Measurements from ENCODE around the gene MTUS2. TPM values are rescaled to one million over a fixed set of nuclear protein-coding genes. Genes with fewer than 3 reads are reported as not detected.

MTUS2 gene
- total RNA-seq (0.06 TPM), polyA plus RNA-seq (ENCODE audit: insufficient read depth, low read depth, low replicate concordance) (0.22 TPM)
- long read RNA-seq, donor 1, result 0 reads
- long read RNA-seq, donor 2, result 0 reads
- long read RNA-seq, donor 3, result 0 reads
- long read RNA-seq, donor 4, result 0 reads
- long read RNA-seq, donor 5, result 0 reads
- long read RNA-seq, donor 6, result 0 reads
- long read RNA-seq, donor 7, partial matches to known transcripts, result 0 of 1 reads
- long read RNA-seq, donor 7, other reads (novel, unspliced or antisense), result 1 of 1 reads
- long read RNA-seq, donor 8, partial matches to known transcripts, result 6 of 6 reads
- long read RNA-seq, donor 8, other reads (novel, unspliced or antisense), result 0 of 6 reads
- long read RNA-seq, donor 9, result 0 reads
- long read RNA-seq, donor 10, result 0 reads

DNA sequence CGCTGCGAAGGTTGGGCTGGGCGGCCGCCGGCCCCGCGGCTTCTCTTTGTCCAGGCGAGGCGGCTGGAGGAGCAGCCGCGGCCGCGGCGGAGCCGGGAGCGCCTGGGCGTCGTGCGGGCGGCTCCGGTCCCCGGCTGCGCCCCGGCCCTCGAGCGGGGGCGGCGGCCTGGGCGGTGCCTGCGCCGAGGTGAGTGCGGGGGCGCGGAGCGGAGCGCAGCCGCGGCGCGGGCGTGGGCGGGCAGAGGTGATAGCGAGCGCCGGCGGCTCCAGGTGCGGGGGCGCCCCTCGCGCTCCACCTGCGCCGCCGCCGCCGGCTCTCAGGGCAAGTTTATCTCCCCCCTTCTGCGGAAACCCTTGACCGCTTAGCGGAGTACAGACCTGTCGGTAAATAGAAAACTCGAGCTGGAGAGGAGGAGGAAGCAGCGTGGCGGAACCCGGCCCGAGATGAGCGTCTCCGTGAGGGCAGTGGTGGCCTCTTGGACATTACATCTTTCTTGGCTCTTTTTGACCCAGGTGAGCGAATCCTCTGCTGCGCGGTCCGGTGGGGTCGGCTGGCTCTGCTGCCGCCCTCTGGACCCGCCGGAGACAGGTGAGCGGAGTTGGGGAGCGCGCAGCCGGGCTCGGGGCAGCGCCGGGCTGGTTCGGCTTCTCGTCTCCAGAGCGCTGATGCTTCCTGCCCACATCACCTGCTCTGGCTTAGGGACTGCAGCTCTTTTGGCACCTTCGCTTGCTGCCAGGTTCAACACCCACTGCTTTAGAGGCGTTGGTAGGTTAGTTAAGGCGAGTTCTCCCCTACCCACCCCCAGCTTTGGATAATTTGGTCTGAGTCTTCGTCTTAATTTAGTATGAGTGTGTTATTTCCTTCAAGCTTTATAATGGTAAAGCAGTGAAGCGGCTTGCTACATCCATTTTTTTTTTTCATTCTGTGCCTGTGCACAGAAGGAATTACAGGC is at the start of gene MTUS2:
Gene MTUS2 (plus strand): TSS at position 241 of the 953 bp plus-strand sequence.
- Histone ChIP-seq H3K36me3 (ENCODE audit: control insufficient read depth in 2 of 3, insufficient read depth in 3 of 3, low read length in 3 of 3) (no peaks in the 10 kb centered on the region), H3K9ac (ENCODE audit: low read length in 3 of 3) (no peak within 1 kb of the TSS), H3K4me1 (ENCODE audit: control insufficient read depth in 2 of 3, insufficient read depth in 2 of 3, low read depth in 1 of 3, low read length in 3 of 3) (peaks cover 0 to 4% (median 4%) of the 10 kb centered on the region in 3 donors), H3K9me3 (ENCODE audit: control insufficient read depth in 2 of 3, insufficient read depth in 1 of 3, low read length in 3 of 3) (peaks cover 0 to 4% (median 0%) of the 10 kb centered on the region in 3 donors), H3K4me3 (ENCODE audit: low read length in 3 of 3) (peak within 1 kb of the TSS; percentile 23 to 45 (median 28)), H3K27me3 (ENCODE audit: control insufficient read depth, insufficient read depth, low read length) (peaks cover 9% of the 10 kb centered on the region), H3K27ac (ENCODE audit: low read depth in 2 of 2, low read length in 2 of 2) (no peak within 1 kb of the TSS)
- FAIRE-seq (no peak), DNase-seq (peak in 4 of 5 donors; percentile 40 to 57 (median 48))
- TF ChIP-seq CTCF (IDR thresholded peaks at IDR 0.05; ENCODE audit: borderline replicate concordance, extremely low read depth, insufficient read depth), result no peak
- intact Hi-C loops (cut with DNase I), result no loop called here

DNA sequence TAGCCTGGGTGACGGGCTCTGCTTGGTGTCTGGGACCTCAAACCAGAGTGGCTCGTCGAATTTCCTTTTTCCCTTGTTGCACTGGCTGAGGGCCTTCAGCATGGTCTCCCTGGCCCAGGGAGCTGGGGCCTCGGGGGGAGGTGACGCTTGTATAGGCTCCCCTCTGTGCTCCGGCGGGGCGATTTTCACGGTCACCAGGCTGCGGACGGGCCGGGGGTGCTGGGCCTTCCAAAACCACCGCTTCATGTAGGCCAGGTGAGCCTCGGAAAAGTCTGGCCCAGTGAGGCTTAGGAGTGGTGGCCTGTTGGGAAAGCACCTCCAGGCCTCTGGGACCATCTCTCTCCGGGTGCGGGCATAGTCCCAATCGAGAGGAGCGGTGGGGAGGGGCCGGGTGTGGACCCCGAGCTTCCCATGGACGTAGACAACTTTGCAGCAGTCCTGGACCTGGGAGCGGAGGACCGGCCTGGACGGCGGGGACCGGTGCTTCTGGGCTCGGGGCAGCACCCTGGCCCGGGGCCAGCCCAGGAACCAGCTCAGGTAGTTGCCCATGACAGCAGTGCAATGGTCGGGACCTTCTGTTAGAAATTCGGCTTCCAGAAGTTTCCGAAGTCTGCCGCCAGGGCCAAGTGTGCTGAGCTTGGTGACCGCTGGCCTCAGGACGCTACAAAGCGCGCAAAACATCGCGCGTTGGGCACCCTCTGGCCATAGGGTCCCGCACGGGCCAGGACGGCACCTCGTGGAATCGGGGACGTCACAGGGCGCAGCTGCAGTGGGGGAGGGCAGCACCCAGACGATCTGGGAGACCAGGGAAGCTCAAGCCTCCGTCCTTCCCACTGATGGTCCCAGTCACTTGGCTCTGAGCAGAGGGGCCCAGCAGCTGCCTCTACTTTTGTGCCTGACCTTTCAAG is 41.6 kb upstream of the MTUS2 start:
- H3K36me3 ChIP-seq (ENCODE audit: control insufficient read depth in 2 of 3, insufficient read depth in 3 of 3, low read length in 3 of 3), result no peaks in the 10 kb centered on the region
- H3K4me3 ChIP-seq (ENCODE audit: low read length in 3 of 3), result no peak overlapping the region
- no peak for FAIRE-seq
- TF ChIP-seq CTCF (IDR thresholded peaks at IDR 0.05; ENCODE audit: borderline replicate concordance, extremely low read depth, insufficient read depth), result no peak
- intact Hi-C loops (cut with DNase I), result no loop called here
- no peak for DNase-seq
- H3K9ac ChIP-seq (ENCODE audit: low read length in 3 of 3), result no peak overlapping the region
- H3K27me3 ChIP-seq (ENCODE audit: control insufficient read depth, insufficient read depth, low read length), result no peaks in the 10 kb centered on the region
- H3K9me3 ChIP-seq (ENCODE audit: control insufficient read depth in 2 of 3, insufficient read depth in 1 of 3, low read length in 3 of 3), result no peaks in the 10 kb centered on the region
- no peaks in the 10 kb centered on the region for H3K4me1 ChIP-seq (ENCODE audit: control insufficient read depth in 2 of 3, insufficient read depth in 2 of 3, low read depth in 1 of 3, low read length in 3 of 3)
- no peak overlapping the region for H3K27ac ChIP-seq (ENCODE audit: low read depth in 2 of 2, low read length in 2 of 2)

GRCh38 chr13:28792992-28793391 is 27.1 kb upstream of the MTUS2 start:
- DNase-seq, result no peak
- intact Hi-C loops (cut with DNase I), result no loop called here
- Histone ChIP-seq H3K4me1 (ENCODE audit: control insufficient read depth in 2 of 3, insufficient read depth in 2 of 3, low read depth in 1 of 3, low read length in 3 of 3) (peaks cover 0 to 3% (median 0%) of the 10 kb centered on the region in 3 donors), H3K27me3 (ENCODE audit: control insufficient read depth, insufficient read depth, low read length) (no peaks in the 10 kb centered on the region), H3K4me3 (ENCODE audit: low read length in 3 of 3) (no peak overlapping the region), H3K9ac (ENCODE audit: low read length in 3 of 3) (no peak overlapping the region), H3K9me3 (ENCODE audit: control insufficient read depth in 2 of 3, insufficient read depth in 1 of 3, low read length in 3 of 3) (no peaks in the 10 kb centered on the region), H3K36me3 (ENCODE audit: control insufficient read depth in 2 of 3, insufficient read depth in 3 of 3, low read length in 3 of 3) (no peaks in the 10 kb centered on the region), H3K27ac (ENCODE audit: low read depth in 2 of 2, low read length in 2 of 2) (no peak overlapping the region)
- no peak for TF ChIP-seq CTCF (IDR thresholded peaks at IDR 0.05; ENCODE audit: borderline replicate concordance, extremely low read depth, insufficient read depth)
- FAIRE-seq, result no peak

Data from kidney (tissue), 22 donors.